ENCODE data around the gene KLHL1.
A peak's percentile ranks its signal among the peaks of the same experiment; 100 is the strongest.
"Not testable (repeated sequence)": the region's sequence is repeated elsewhere in the genome, so short reads cannot be mapped to it uniquely, and the experiment has no call there.

The KLHL1 gene, protein sequence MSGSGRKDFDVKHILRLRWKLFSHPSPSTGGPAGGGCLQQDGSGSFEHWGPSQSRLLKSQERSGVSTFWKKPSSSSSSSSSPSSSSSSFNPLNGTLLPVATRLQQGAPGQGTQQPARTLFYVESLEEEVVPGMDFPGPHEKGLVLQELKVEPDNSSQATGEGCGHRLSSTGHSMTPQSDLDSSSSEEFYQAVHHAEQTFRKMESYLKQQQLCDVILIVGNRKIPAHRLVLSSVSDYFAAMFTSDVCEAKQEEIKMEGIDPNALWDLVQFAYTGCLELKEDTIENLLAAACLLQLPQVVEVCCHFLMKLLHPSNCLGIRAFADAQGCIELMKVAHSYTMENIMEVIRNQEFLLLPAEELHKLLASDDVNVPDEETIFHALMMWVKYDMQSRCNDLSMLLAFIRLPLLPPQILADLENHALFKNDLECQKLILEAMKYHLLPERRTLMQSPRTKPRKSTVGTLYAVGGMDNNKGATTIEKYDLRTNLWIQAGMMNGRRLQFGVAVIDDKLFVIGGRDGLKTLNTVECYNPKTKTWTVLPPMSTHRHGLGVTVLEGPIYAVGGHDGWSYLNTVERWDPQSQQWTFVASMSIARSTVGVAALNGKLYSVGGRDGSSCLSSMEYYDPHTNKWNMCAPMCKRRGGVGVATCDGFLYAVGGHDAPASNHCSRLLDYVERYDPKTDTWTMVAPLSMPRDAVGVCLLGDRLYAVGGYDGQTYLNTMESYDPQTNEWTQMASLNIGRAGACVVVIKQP

DNA sequence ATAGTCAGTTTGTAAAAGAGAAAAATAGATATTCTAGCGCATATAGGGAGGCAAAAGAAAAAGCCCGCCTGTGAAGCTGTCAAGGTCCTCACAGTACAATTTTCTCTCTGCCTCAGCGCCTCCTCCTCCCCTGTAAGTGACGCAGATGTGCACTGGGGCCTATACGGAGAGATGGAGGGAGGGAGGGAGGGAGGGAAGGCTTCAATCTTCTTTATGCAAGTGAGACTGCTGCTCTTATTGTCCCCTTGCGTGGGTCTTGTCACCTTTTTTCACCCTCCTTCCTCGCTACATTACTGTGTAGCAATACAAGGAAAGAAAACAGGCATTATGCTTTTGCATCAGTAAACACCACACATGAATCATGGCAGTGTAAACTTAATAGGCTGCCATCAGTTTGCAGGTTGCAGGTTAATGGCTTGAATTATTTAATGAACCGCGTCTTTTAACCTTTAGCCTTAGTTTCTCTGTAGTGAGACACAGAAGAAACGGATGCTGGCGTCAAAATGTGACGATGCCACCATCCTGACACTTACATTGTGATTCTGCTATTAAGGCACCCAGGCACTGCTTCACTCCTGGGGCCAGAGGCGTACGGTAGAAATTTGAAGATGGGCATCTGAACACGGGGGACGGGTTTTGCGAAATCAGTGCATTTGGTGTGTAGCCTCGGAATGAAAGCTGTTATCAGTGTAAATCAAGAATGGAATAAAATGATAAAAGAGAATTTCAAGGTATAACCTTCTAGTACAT, at the start of gene KLHL1:
Gene KLHL1, minus strand, starts transcription at position 97 of the 750 bp plus-strand sequence. CDS start 753 bp downstream, outside the sequence.
- no peak for DNase-seq

DNA sequence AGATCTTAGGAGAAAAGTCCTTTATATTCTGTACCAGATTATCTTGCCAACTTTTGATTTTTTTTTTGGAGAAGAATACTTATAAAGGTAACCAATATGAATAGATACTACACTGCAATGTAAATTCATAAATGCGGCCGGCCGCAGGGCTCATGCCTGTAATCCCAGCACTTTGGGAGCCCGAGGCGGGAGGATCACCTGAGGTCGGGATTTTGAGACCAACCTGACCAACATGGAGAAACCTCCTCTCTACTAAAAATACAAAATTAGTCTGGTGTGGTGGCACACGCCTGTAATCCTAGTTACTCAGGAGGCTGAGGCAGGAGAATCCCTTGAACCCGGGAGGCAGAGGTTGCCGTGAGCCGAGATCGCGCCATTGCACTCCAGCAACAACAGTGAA, 34.4 kb upstream of the KLHL1 start:
- not testable (repeated sequence) for DNase-seq

DNA sequence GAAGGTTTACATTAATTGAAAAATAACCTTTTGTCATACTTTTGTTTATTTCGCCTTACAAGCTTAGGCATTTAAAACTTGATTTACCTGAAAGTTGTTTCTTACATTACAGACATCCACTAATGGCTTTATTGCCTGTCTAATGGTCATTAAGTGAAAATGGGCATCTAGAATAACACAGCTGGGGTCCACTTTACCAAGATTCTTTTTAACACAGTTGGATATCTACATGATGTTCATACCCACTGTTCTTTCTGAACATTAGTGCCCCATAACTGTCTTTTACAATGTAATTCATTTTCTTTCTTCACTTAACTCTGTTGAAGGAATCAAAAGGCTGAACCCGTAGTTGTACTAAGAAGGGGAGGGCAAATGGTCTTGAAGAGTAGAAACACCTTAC, 19.8 kb upstream of the KLHL1 start:
- DNase-seq, result no peak

DNA sequence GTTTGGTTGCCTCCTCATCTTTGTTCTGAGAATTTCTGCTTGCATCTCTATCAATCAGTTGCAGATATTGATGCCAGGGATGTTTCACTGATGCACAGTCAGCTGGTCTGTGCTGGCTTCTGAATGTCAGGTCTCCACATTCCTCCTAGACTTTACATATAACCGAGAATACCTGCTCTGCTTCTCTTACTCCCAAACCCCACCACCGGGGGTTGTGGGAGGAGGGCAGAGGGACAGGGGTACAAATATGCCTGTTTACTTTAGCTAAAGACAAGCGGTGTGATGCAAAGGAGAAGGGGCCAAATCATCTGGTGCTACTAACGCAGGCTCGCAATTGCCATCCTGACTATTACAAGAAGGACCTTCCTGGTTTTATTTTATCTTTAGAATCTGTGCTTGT, 17.4 kb upstream of the KLHL1 start:
- DNase-seq, result no peak

DNA sequence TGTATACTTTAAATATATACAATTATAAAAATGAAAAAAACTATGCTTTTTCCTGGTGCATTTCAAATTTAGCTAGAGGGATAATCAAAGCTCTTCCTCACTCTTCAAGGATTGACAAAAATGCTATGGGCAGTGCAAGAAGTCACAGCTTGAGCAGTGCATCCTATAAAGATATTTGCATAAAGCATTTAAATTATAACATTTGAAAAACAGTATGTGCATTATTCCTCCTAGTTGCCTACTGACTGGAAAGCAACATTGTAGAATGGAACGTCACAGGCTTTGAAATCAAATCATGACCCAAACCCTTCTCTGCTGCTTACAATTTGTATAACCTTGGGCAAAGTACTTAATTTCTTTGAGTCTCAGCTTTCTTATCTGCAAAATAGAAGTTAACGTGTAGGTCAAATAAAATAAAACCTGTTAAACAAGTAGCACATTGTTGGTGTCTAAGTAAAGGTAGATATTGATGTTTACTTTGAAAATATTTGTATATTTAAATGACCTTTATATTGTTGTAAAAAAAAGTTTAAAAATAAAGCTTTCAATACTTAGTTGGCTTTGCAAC, 9.2 kb upstream of the KLHL1 start:
- DNase-seq, result no peak

DNA sequence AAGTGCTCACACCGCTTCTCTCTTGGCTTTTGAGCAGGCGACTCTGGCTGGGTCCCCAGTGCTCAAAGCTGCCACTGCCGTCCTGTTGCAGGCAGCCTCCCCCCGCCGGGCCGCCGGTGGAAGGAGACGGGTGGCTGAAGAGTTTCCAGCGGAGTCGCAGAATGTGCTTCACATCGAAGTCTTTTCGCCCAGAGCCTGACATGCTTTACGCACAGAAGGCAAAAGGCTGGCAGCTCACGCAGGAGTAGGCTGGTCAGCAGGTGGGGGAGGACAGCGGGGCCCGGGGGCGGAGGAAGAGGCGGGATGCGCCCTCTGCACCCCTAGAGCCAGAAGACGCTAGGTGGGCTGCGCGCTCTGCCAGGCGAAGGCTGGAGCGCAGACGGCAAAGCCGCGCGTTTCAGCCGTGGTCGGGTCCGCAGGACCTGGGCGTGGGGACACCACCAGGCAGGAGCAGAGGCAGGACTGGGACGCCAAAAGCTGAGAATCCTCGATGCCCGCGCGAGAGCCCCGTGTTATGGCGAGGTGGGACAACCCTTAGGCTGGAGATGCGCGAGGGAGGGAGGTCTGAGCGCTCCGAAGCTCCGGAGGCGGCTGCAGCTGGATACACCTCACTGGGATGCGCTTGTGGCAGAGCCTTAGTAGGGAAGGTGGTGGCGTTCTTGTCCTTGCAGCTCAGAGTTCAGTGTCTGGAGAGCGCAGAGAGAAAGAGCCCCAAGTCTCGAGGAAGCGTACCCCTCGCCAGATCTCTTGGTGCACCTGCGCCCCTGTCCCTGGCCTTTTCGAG, 562 bp downstream of the KLHL1 start, which contains the start of gene ATXN8OS:
Gene ATXN8OS, plus strand, starts transcription at position 329 of the 784 bp plus-strand sequence.
- no peak for DNase-seq

DNA sequence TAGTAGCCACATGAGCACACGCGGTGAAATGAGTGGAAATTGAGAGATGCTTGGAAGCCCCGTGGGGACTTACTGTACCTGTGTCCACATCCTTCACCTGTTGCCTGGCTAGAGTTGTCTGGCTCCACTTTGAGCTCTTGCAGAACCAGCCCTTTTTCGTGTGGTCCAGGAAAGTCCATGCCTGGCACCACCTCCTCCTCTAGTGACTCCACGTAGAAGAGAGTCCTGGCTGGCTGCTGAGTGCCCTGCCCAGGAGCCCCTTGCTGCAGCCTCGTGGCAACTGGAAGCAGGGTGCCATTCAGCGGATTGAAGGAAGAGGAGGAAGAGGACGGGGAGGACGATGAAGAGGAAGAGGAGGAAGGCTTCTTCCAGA, 1.1 kb downstream of the KLHL1 start:
- DNase-seq, result no peak

DNA sequence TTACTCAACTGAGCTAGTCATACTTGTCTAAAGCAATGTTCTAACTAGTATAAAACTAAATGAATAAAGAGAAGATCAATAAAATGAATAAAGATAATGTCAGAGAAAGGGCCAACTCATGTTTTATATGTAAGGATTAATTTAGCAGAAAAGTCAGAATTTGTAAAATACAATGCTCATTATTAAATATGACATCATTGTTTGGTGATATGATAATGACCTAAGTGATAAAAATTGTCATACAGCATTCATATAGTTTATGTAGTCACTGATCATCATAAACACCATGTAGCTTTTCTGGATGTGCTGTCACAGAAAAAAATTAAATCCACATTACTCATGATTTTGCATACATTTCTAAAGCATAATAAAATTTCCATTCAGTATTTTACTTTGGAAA, 3.8 kb downstream of the KLHL1 start:
- DNase-seq, result no peak

DNA sequence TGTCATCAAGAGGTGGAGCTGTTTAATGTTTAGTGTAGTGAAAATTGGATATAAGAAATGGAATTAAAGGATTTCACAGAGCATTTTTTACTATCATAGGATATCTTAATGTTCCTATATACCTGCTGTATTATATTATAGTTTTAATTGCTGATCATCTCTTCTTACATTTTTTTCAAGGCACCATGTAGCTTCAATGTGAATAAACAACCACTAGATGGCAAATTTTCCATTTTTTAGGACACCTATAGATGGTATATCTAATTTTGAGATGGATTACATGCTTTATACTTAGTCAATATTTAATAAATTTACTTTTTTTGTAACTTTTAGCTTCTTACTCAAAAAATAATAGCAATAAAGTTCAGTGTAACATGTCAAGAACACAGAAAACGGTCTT, 9.6 kb downstream of the KLHL1 start:
- no peak for DNase-seq

DNA sequence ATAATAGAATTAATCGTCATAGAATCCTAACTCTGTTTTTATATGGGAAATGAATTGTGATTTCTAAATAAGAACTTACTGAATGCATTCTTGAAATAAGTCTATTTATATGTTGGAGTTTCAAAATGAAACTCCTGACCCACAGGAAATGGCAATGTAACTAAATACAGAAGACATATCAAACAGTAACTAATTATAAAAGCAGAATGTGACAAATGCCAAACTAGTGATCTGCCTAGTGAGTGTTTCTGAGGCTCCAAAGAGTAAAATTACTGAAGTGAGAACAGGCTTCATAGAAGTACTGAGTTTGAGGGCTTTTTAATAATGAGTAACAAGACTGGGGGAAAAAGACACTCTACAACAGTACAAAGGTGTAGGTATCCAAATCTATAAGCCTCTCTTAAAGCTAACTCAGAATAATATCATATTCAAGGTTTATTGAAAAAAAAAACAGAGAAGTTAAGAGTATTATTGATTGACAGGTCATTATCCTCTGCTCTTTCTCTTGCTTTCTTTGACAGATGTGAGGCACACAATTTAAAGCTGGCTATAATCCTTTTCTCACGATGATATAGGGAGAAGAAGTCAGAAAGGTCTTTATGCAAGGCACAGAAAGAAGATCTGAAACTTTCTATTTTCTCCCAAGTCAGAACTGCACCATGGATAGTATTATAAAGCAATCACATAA, 18.1 kb downstream of the KLHL1 start:
- no peak for DNase-seq

DNA sequence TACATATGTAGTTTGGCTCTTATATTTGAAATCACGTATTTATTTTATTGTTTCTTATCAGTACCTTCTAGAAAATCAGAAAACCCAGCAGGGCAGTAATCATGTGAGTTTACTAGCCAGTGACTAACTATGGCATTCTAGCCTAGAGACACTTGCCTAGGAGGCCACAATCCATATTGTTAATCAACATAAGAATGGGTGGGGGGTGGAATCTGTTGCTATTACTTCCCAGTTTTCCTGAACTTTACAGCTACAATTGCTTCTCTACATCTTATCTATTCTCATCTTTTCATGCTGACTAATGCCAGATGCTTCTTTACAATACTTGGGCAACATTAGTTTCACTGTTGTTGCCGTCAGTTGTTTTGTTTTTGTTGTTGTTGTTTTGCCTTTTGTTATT, 19.3 kb downstream of the KLHL1 start:
- DNase-seq, result no peak

DNA sequence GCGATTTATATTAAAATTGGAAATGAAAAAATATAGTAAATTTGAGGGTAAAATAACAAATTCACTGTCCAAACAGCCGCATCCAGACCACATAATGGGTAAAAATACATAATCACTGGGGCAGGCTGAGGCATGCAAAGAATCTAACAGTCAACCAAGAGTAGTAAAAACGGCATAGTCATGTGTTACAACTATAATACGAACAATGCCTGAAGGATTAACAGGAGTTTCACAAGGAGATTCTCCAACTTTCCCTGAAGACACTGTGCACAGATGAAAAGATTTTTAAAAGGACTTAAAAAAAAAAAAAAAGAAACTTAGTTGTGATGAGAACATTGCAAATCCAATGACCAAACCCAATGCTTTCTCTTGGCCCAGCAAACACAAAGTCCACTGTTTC, 21.0 kb downstream of the KLHL1 start:
- DNase-seq, result no peak

DNA sequence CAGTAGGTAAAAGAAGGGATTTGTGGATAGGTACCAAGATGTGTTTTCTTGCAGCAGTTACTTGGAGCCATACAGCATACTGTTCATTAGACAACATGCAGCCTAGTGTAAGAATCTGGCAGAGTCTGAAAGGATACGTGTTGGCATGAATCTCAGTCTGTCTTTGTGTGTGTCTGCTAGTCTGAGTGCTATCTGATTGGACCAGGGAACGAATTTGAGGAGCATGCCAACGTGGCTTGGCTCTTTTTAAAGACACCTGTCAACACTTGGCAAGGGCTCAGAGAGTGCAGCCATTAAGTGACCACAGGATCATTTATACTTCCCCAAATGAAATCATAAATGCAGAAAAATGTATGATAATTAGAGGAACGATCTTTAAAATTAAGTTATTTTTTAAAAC, 28.2 kb downstream of the KLHL1 start:
- no peak for DNase-seq

DNA sequence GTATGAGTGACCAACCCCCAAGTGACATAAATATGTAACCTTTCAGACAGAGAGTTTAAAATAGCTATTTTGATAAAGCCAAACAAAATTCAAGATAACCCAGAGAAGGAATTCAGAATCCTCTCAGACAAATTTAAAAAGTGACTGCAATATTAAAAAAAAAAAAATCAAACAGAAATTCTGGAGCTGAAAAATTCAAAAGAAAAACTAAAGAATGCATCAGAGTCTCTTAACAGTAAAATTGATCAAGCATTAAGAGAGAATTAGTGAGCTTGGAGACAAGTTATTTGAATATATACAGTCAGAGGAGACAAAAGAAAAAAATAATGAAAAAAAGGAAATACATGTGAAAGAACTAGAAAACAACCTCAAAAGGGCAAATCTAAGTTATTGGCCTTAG, 53.7 kb downstream of the KLHL1 start:
- no peak for DNase-seq

DNA sequence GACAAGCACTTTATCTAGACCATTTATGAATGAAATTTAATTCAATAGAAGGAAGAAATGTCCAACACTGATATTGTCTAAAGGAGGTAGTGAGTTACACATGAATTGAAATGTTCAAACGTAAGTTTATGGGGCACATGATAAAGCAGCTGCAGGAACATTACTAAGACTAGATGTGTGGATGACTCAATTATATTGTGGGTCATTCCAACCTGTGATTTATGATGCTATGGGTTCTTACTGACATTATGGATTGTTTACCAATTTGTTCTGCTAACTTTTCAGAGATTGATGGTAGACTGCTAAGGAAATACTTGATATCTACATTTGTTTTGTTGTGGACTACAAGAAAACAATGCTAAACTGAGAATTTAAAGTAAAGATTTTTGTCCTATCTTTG, 56.7 kb downstream of the KLHL1 start:
- DNase-seq, result no peak

DNA sequence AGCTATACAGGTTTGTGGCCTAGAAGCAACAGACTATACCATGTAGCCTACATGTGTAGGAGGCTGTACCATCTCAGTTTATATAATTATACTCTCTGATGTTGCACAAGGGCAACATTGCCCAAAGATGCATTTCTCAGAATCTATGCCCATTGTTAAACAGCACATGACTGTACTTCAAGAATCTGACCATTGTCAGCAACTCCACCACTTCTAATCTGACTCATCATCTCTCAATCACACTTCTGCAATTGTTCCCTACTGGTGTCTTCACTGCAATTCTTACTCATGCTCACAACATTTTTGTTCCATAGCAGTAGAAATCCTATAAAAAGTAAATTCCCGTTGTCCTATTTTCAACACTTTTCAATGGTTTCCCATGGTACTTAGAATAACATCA, 64.6 kb downstream of the KLHL1 start:
- DNase-seq, result peak in 1 of 2 donors; percentile 9

DNA sequence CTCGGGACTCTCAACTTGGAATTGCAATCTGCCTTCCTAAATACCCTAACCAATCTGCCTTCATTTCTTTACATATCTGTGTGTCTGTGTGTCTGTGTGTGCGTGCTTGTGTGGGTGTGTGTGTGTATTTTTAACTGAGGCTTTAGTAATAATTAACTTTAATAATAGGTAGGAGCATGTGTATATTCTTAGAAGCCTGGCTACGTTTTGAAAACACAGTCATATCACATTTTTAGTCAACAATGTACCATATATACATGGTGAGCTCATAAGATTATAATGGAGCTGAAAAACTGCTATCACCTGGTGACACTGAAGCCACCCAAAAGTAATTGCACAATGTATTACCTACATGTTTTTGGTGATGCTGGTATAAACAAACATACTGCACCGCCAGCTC, 66.1 kb downstream of the KLHL1 start:
- DNase-seq, result no peak

DNA sequence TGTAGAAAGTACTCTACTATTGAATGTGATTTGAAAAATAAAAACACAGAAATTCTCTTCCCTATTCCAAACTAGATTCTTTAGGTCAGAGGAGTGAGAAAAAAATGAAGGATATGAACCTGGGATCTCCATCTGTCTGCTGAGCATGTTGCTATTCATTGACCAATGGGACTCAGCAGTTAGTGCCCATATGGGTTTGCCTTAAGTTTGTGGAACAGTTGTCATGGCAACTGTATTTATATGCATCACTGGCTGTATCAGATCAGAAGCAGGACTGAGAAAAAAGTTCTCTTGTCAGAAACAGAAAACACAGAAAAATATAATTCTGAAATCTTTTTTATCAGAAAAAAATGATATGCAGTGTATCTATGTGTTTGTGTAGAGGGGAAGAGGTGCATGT, 74.0 kb downstream of the KLHL1 start:
- DNase-seq, result no peak

DNA sequence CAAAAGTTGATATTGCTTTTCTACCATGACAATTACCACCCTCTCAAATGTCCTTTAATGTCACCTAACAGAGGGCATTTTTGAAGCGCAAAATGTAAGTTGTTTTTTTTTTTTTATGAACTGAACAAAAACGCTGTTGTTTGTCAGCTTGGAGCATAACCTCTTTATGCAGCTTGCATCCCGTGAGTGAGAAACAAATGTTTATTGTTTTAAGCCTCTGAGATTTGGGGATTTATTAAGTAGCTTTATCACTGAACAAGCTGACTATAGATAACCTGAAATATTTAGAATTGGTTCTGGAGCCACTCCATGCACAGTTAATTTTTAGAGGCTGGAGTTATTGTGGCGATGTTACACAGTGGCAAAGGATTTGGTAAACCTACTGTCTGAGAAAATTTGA, 80.7 kb downstream of the KLHL1 start:
- no peak for DNase-seq

DNA sequence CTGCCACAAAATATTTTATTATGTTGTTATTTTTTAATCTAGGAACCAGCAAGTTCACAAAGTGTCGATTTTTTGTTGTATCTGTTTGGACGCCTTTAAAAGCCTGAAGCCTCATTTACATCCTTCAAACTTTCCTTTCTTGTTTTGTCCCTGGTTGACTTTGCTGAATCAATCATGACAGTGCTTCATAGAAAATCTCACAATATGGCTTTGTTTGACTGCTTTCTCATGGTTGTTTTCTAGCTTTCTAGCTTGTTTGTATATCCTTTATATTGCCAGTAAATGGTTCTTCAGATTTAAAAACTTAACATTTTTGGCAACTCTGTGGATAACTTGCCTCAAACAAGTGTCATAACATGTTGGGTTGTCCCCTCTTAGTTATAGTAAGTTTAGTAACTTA, 84.7 kb downstream of the KLHL1 start:
- DNase-seq, result no peak

DNA sequence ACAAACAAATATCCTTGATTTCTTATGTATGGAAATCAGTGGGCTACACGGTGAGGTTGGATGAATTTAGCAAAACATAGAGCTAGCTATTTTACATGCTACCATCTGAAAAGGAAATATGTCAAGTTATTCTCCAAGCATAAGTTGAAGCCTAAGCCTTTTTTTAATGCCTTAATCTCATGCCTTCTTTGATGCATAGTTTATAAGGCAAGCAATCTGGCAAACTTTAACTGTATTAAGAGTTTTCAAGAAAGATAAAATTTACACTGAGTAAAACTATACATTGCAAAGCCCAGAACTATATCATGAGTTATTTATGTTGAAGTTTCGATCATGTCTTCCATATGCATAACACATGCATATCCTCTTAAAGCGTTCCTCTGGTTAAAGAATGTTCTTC, 85.6 kb downstream of the KLHL1 start:
- no peak for DNase-seq

DNA sequence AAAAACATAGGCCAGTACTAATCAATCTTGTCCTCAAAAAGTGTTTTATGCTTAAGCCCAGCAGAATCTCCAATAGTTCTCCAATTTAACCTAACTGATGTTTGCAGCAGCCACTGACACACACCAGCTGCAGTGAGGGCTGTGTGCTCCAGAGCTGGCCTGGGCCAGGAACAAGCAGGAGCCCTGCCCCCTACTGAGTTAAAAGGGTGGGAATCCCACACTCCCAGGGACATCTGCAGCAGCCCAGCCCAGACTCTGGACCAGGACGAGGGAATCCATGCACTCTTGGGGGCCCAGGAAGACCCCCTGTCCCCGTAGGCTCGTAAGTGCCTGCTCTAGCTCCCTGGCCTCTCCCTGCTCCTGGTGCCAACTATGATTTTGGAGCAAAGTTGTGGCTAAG, 92.1 kb downstream of the KLHL1 start:
- no peak for DNase-seq
